Neutrophil (primary cell): ENCODE data around the gene ROBO2.

Experiments used
- H3K27ac ChIP-seq: fragments of 200-600 bp; sonication (generic); 2 replicates; pipeline ENCODE4 v1.5.1; 2016; ENCODE audit warnings: mild to moderate bottlenecking, moderate library complexity
- H3K27me3 ChIP-seq: fragments of 200-600 bp; sonication (generic); 2 replicates; pipeline ENCODE4 v1.6.0; 2016; ENCODE audit warnings: mild to moderate bottlenecking
- H3K36me3 ChIP-seq: fragments of 200-600 bp; sonication (generic); 2 replicates; pipeline ENCODE4 v1.5.1; 2017
- H3K4me1 ChIP-seq, 2 experiments: fragments of 200-600 bp in 1 of 2; sonication (generic) in 1 of 2; 1 replicate in 1 of 2; 2 replicates in 1 of 2; pipeline versions ENCODE4 v1.5.1 to v1.6.1; 2013 to 2016; ENCODE audit warnings: low read depth in 1 of 2, low read length in 1 of 2, mild to moderate bottlenecking in 1 of 2, moderate library complexity in 1 of 2; ENCODE audit not compliant: control insufficient read depth in 1 of 2, insufficient read depth in 1 of 2
- H3K4me3 ChIP-seq, 2 experiments: fragments of 200-600 bp in 1 of 2; sonication (generic) in 1 of 2; 1 replicate in 1 of 2; 2 replicates in 1 of 2; pipeline ENCODE4 v1.5.1; 2013 to 2016; ENCODE audit warnings: low read depth in 1 of 2, low read length in 1 of 2, mild to moderate bottlenecking in 1 of 2, moderate library complexity in 1 of 2
- H3K9me3 ChIP-seq: fragments of 200-600 bp; sonication (generic); 2 replicates; pipeline ENCODE4 v1.5.1; 2016
- CTCF ChIP-seq: fragments of 200-600 bp; sonication (generic); IDR thresholded peaks from 2 replicates; pipeline ENCODE4 v1.5.1; 2016; ENCODE audit warnings: antibody characterized with exemption

ROBO2 gene

GRCh38 chr3:77699125-77699691 lies 659.3 kb downstream of the ROBO2 start:
- no peaks in the 10 kb centered on the region for H3K9me3 ChIP-seq
- no peak for TF ChIP-seq CTCF
- no peaks in the 10 kb centered on the region for H3K36me3 ChIP-seq
- no peaks in the 10 kb centered on the region for H3K4me1 ChIP-seq
- H3K27ac ChIP-seq, result no peak overlapping the region
- H3K4me3 ChIP-seq, result no peak overlapping the region
- H3K27me3 ChIP-seq, result no peaks in the 10 kb centered on the region
